ENCODE data around the gene KPNB1.

Gene KPNB1

GRCh38 chr17:47633996-47634395, 15.7 kb upstream of the KPNB1 start:
- TF ChIP-seq REST (IDR thresholded peaks at IDR 0.05; ENCODE audit: low read depth) = no peak
- TF ChIP-seq YY1 (IDR thresholded peaks at IDR 0.05; ENCODE audit: low read depth) = no peak
- no peak for TF ChIP-seq MAX (IDR thresholded peaks at IDR 0.05)
- TF ChIP-seq USF1 (IDR thresholded peaks at IDR 0.05) = no peak
- no peak for TF ChIP-seq EGR1 (IDR thresholded peaks at IDR 0.05)
- TF ChIP-seq CEBPB (IDR thresholded peaks at IDR 0.05) = no peak
- TF ChIP-seq TEAD4 (IDR thresholded peaks at IDR 0.05) = no peak
- no peak for TF ChIP-seq CREB1 (IDR thresholded peaks at IDR 0.05; ENCODE audit: low read depth)
- no peak for TF ChIP-seq ZBTB7A (IDR thresholded peaks at IDR 0.05; ENCODE audit: low read depth)

- TF ChIP-seq USF1 (IDR thresholded peaks at IDR 0.05) (no peak), TCF12 (IDR thresholded peaks at IDR 0.05; ENCODE audit: low read depth) (no peak), TEAD4 (IDR thresholded peaks at IDR 0.05) (no peak), FOXM1 (IDR thresholded peaks at IDR 0.05; ENCODE audit: borderline replicate concordance, low read depth) (no peak), ZBTB7A (IDR thresholded peaks at IDR 0.05; ENCODE audit: low read depth) (no peak), CEBPB (IDR thresholded peaks at IDR 0.05) (no peak), NFIC (IDR thresholded peaks at IDR 0.05) (no peak), MAX (IDR thresholded peaks at IDR 0.05) (no peak), RAD21 (IDR thresholded peaks at IDR 0.05; ENCODE audit: low read depth) (no peak), EP300 (IDR thresholded peaks at IDR 0.05; ENCODE audit: borderline replicate concordance) (no peak), TAF1 (IDR thresholded peaks at IDR 0.05; ENCODE audit: low read depth) (no peak), REST (IDR thresholded peaks at IDR 0.05; ENCODE audit: low read depth) (no peak), CREB1 (IDR thresholded peaks at IDR 0.05; ENCODE audit: low read depth) (no peak), EGR1 (IDR thresholded peaks at IDR 0.05) (no peak), YY1 (IDR thresholded peaks at IDR 0.05; ENCODE audit: low read depth) (no peak)
Observed at GRCh38 chr17:47634870-47635269, 14.8 kb upstream of the KPNB1 start.

GRCh38 chr17:47635734-47636133, 14.0 kb upstream of the KPNB1 start:
- TF ChIP-seq USF1 (IDR thresholded peaks at IDR 0.05) (no peak), TEAD4 (IDR thresholded peaks at IDR 0.05) (no peak), EGR1 (IDR thresholded peaks at IDR 0.05) (no peak), EP300 (IDR thresholded peaks at IDR 0.05; ENCODE audit: borderline replicate concordance) (no peak), MAX (IDR thresholded peaks at IDR 0.05) (no peak), ZBTB7A (IDR thresholded peaks at IDR 0.05; ENCODE audit: low read depth) (no peak), TAF1 (IDR thresholded peaks at IDR 0.05; ENCODE audit: low read depth) (no peak), REST (IDR thresholded peaks at IDR 0.05; ENCODE audit: low read depth) (no peak), CREB1 (IDR thresholded peaks at IDR 0.05; ENCODE audit: low read depth) (no peak), CEBPB (IDR thresholded peaks at IDR 0.05) (no peak), FOXM1 (IDR thresholded peaks at IDR 0.05; ENCODE audit: borderline replicate concordance, low read depth) (no peak), RAD21 (IDR thresholded peaks at IDR 0.05; ENCODE audit: low read depth) (no peak), TCF12 (IDR thresholded peaks at IDR 0.05; ENCODE audit: low read depth) (no peak), NFIC (IDR thresholded peaks at IDR 0.05) (no peak), YY1 (IDR thresholded peaks at IDR 0.05; ENCODE audit: low read depth) (no peak)

Measured in Ishikawa (cell line).